ENCODE results near the gene ZNF573.

ZNF573 gene

GRCh38 chr19:37691881-37692504 lies 87.4 kb downstream of the ZNF573 start:
- DNase-seq (ENCODE audit: low spot score), result peak; percentile 64
- no peak for TF ChIP-seq CTCF (IDR thresholded peaks at IDR 0.05; ENCODE audit: extremely low read depth, missing control alignments)
